SK-N-SH (cell line): Measurements from ENCODE around the gene CX3CL1. TPM values are rescaled to one million over a fixed set of nuclear protein-coding genes. Genes with fewer than 3 reads are reported as not detected.

Experiments used
- CTCF ChIA-PET: fragments of 300-600, 350-600 bp; formaldehyde crosslinking; extraction: SDS; loops from one replicate; lab custom pipeline; 2021; lab: Yijun Ruan, JAX
- POLR2A ChIA-PET: fragments of 350-600 bp; sonication (Branson Sonifier 250); formaldehyde crosslinking; extraction: SDS; loops from one replicate; lab custom pipeline; 2020; ENCODE audit warnings: antibody characterized with exemption, inconsistent platforms; lab: Yijun Ruan, JAX
- DNase-seq: peaks from one replicate; pipeline ENCODE4 v3.0.0; 2012
- H2AFZ ChIP-seq: fragments of 200-600 bp; sonication (generic); 2 replicates; pipeline ENCODE4 v1.8.1; 2016; ENCODE audit warnings: antibody characterized with exemption, mild to moderate bottlenecking, low read depth
- H3F3A ChIP-seq: fragments of 200-600 bp; sonication (generic); replicated peaks from 2 replicates; pipeline ENCODE3; 2016; ENCODE audit warnings: antibody characterized with exemption, mild to moderate bottlenecking; ENCODE audit not compliant: insufficient read depth
- H3K27ac ChIP-seq, 2 experiments: fragments of 200-500 bp in 1 of 2; fragments of 200-600 bp in 1 of 2; sonication (Bioruptor generic) in 1 of 2; sonication (generic), shearing (Covaris generic) in 1 of 2; 2 replicates each; pipeline versions ENCODE4 v1.5.1 to v1.6.1; 2014 to 2016; ENCODE audit warnings: low read depth in 2 of 2, inconsistent platforms in 1 of 2, low read length in 1 of 2, mild to moderate bottlenecking in 1 of 2, mixed read lengths in 1 of 2
- H3K27me3 ChIP-seq: fragments of 200-600 bp; sonication (generic), shearing (Covaris generic); 2 replicates; pipeline ENCODE4 v1.6.1; 2016; ENCODE audit warnings: mixed run types; ENCODE audit not compliant: insufficient read depth
- H3K36me3 ChIP-seq, 2 experiments: fragments of 200-500 bp in 1 of 2; fragments of 200-600 bp in 1 of 2; sonication (Bioruptor generic) in 1 of 2; sonication (generic) in 1 of 2; replicated peaks in 1 of 2; 2 replicates each; pipeline versions ENCODE3 to v1.5.1; 2014 to 2016; ENCODE audit warnings: low read length in 1 of 2, mild to moderate bottlenecking in 1 of 2; ENCODE audit not compliant: insufficient read depth in 2 of 2, control insufficient read depth in 1 of 2
- H3K4me1 ChIP-seq, 2 experiments: fragments of 200-500 bp in 1 of 2; fragments of 200-600 bp in 1 of 2; sonication (Bioruptor generic) in 1 of 2; sonication (generic), shearing (Covaris generic) in 1 of 2; 2 replicates each; pipeline versions ENCODE4 v1.5.1 to v1.6.1; 2014 to 2016; ENCODE audit warnings: low read depth in 1 of 2, low read length in 1 of 2, mixed run types in 1 of 2; ENCODE audit not compliant: insufficient read depth in 2 of 2, control insufficient read depth in 1 of 2
- H3K4me2 ChIP-seq: fragments of 200-600 bp; sonication (generic), shearing (Covaris generic); 2 replicates; pipeline ENCODE4 v1.6.1; 2017; ENCODE audit warnings: mixed run types
- H3K4me3 ChIP-seq, 2 experiments: fragments of 200-500 bp in 1 of 2; fragments of 200-600 bp in 1 of 2; sonication (Bioruptor generic) in 1 of 2; sonication (generic), shearing (Covaris generic) in 1 of 2; 2 replicates each; pipeline versions ENCODE4 v1.5.1 to v1.8.1; 2014 to 2016; ENCODE audit warnings: low read depth in 2 of 2, inconsistent platforms in 1 of 2, low read length in 1 of 2, mild to moderate bottlenecking in 1 of 2, mixed read lengths in 1 of 2, moderate library complexity in 1 of 2
- H3K79me2 ChIP-seq: fragments of 200-600 bp; sonication (generic); 2 replicates; pipeline ENCODE4 v1.8.1; 2017; ENCODE audit warnings: mild to moderate bottlenecking; ENCODE audit not compliant: insufficient read depth
- H3K9ac ChIP-seq: fragments of 200-600 bp; sonication (generic); 2 replicates; pipeline ENCODE4 v1.6.1; 2017; ENCODE audit warnings: mixed run types
- H3K9me2 ChIP-seq: fragments of 200-600 bp; sonication (generic); 2 replicates; pipeline ENCODE4 v1.6.1; 2017; ENCODE audit warnings: mixed run types
- H3K9me3 ChIP-seq: fragments of 200-600 bp; sonication (generic); 2 replicates; pipeline ENCODE4 v1.6.1; 2017; ENCODE audit warnings: mixed run types, mild to moderate bottlenecking, moderate library complexity
- H4K20me1 ChIP-seq: fragments of 200-600 bp; sonication (generic); 2 replicates; pipeline ENCODE4 v1.6.1; 2017; ENCODE audit warnings: mild to moderate bottlenecking, mixed run types; ENCODE audit not compliant: insufficient read depth
- CHD2 ChIP-seq: fragments of 150-350 bp; IDR thresholded peaks from 2 replicates; pipeline ENCODE4 v1.6.1; 2018; ENCODE audit warnings: low read length; ENCODE audit not compliant: partially characterized antibody
- CTCF ChIP-seq: fragments of 200-600 bp; sonication (generic); IDR thresholded peaks from 2 replicates; pipeline ENCODE4 v1.6.1; 2017; ENCODE audit warnings: antibody characterized with exemption, mild to moderate bottlenecking, moderate library complexity
- ELF1 ChIP-seq: IDR thresholded peaks from 2 replicates; pipeline ENCODE4 v1.4.0; 2012
- EP300 ChIP-seq, 2 experiments: IDR thresholded peaks; 2 replicates each; pipeline versions ENCODE4 v1.4.0 to v1.6.1; 2012; ENCODE audit warnings: borderline replicate concordance in 1 of 2, low read depth in 1 of 2, low read length in 1 of 2
- EZH2phosphoT487 ChIP-seq: fragments of 200-600 bp; sonication (generic); IDR thresholded peaks from 2 replicates; pipeline ENCODE4 v1.6.1; 2017; ENCODE audit warnings: low read depth, mixed run types, mild to moderate bottlenecking, antibody characterized with exemption, moderate library complexity, borderline replicate concordance
- FOSL2 ChIP-seq: IDR thresholded peaks from 2 replicates; pipeline ENCODE4 v1.4.0; 2012; ENCODE audit warnings: low read depth, mild to moderate bottlenecking, moderate library complexity, borderline replicate concordance
- FOXJ3 ChIP-seq: sonication (generic); formaldehyde crosslinking; IDR thresholded peaks from 2 replicates; pipeline ENCODE4 v1.5.1; 2020; ENCODE audit warnings: mild to moderate bottlenecking, missing genetic modification reagents
- GATA2 ChIP-seq: sonication (generic); formaldehyde crosslinking; IDR thresholded peaks from 2 replicates; pipeline ENCODE4 v1.5.0; 2020; ENCODE audit warnings: mild to moderate bottlenecking, missing genetic modification reagents
- JUND ChIP-seq: IDR thresholded peaks from 2 replicates; pipeline ENCODE4 v1.4.0; 2012
- MXI1 ChIP-seq: IDR thresholded peaks from 2 replicates; pipeline ENCODE4 v1.6.1; 2012; ENCODE audit warnings: mild to moderate bottlenecking, low read depth, low read length, improper control_type of control experiment
- NFIC ChIP-seq: IDR thresholded peaks from 2 replicates; pipeline ENCODE4 v1.4.0; 2012; ENCODE audit warnings: borderline replicate concordance
- RAD21 ChIP-seq: IDR thresholded peaks from 2 replicates; pipeline ENCODE4 v1.6.1; 2012; ENCODE audit warnings: mild to moderate bottlenecking, low read length
- RCOR1 ChIP-seq: fragments of 150-350 bp; IDR thresholded peaks from 2 replicates; pipeline ENCODE4 v1.6.1; 2017; ENCODE audit warnings: antibody characterized with exemption, low read length
- RFX5 ChIP-seq: IDR thresholded peaks from 2 replicates; pipeline ENCODE4 v1.6.1; 2012; ENCODE audit warnings: mild to moderate bottlenecking, improper control_type of control experiment, low read length
- TCF12 ChIP-seq: IDR thresholded peaks from 2 replicates; pipeline ENCODE4 v1.4.0; 2012
- TEAD4 ChIP-seq: IDR thresholded peaks from 2 replicates; pipeline ENCODE4 v1.4.0; 2012; ENCODE audit warnings: mild to moderate bottlenecking, borderline replicate concordance; ENCODE audit not compliant: insufficient read depth
- USF2 ChIP-seq: fragments of 150-350 bp; IDR thresholded peaks from 2 replicates; pipeline ENCODE4 v1.6.1; 2017; ENCODE audit warnings: antibody characterized with exemption, low read length, low read depth, borderline replicate concordance
- WGBS: methylation state at CpG from one replicate; pipeline ENCODE4 v1.1.6; 2017; ENCODE audit warnings: low lambda C conversion rate; 5-methylcytosine and 5-hydroxymethylcytosine counted together
- polyA plus RNA-seq, 3 experiments: library from polyadenylated mRNA; depleted of rRNA; stranded (reverse); fragments of >200 nt; gene quantifications; 2 replicates each; pipeline ENCODE4 v1.2.3, GENCODE V29; 2012
- TF ChIP-seq, protein P1 (sequence below): IDR thresholded peaks from 2 replicates; pipeline ENCODE4; 2012

Gene CX3CL1
- polyA plus RNA-seq, 1 of the 3 experiments (the other 2 are of a cell fraction) = 6.8 TPM

GRCh38 chr16:57377080-57377841 is 5.0 kb downstream of the CX3CL1 start:
- no peak overlapping the region for H3K9ac ChIP-seq
- H3K9me3 ChIP-seq = no peaks in the 10 kb centered on the region
- peak overlapping the region; percentile 82 for H2AFZ ChIP-seq
- peak overlapping the region; percentile 68 to 82 for H3K27ac ChIP-seq
- 31% methylated on average over 5 of the region's 5 CpGs for WGBS
- no peak for TF ChIP-seq ELF1
- TF ChIP-seq EP300 (IDR thresholded peaks at IDR 0.05; ENCODE audit: borderline replicate concordance in 1 of 2, low read depth in 1 of 2, low read length in 1 of 2) = peak; percentile 6 to 93; a peak in 3 of 4 replicates
- no peak for TF ChIP-seq RAD21
- TF ChIP-seq CHD2 = peak; percentile 83
- no peak for TF ChIP-seq NFIC
- TF ChIP-seq FOXJ3 (CRISPR knock-in tag) = peak; percentile 61; the same call in 1 of the 2 replicates
- peak; percentile 92 for TF ChIP-seq RCOR1
- TF ChIP-seq GATA2 (CRISPR knock-in tag) = peak; percentile 92
- peak; percentile 28; the same call in 1 of the 2 replicates for TF ChIP-seq MXI1
- TF ChIP-seq JUND = 0 out of 2 replicates have a peak, but pooled peaks have one; percentile 5
- peak; percentile 68; the same call in 1 of the 2 replicates for TF ChIP-seq TCF12
- no peaks in the 10 kb centered on the region for H3K27me3 ChIP-seq
- peaks cover 16 to 43% of the 10 kb centered on the region in 2 experiments; a peak in 3 of 4 replicates for H3K4me1 ChIP-seq
- H3K79me2 ChIP-seq = no peaks in the 10 kb centered on the region
- no peaks in the 10 kb centered on the region for H3K9me2 ChIP-seq
- H4K20me1 ChIP-seq = no peaks in the 10 kb centered on the region
- no peaks in the 10 kb centered on the region for H3K36me3 ChIP-seq
- ChIA-PET POLR2A (interaction anchor here (0.6 to 1.7 kb wide), 5 partner anchors 70 to 180 kb away, joined by 3 to 4 read pairs (median 3); partner anchors contain the start of genes CIAPIN1 and COQ9), CTCF (interaction anchor here (0.6 to 10.1 kb wide), 6 partner anchors 32 to 77 kb away, joined by 3 to 97 read pairs (median 6); no protein-coding TSS in a partner anchor)
- H3F3A ChIP-seq = peaks cover 7% of the 10 kb centered on the region
- peak; percentile 87 for DNase-seq
- peak overlapping the region; percentile 57 for H3K4me2 ChIP-seq
- H3K4me3 ChIP-seq = no peak overlapping the region

- POLR2A ChIA-PET = no interaction called here
- WGBS = 63% methylated on average over 7 of the region's 10 CpGs
- no peak overlapping the region for H3K4me2 ChIP-seq
- CTCF ChIA-PET = interaction anchor here (0.6 to 1.4 kb wide), 3 partner anchors 7 to 83 kb away, joined by 3 read pairs; partner anchors contain the start of genes CX3CL1 and POLR2C
- no peaks in the 10 kb centered on the region for H3K9me2 ChIP-seq
- no peaks in the 10 kb centered on the region for H3K27me3 ChIP-seq
- H3F3A ChIP-seq = peaks cover 7% of the 10 kb centered on the region
- peaks cover 15 to 35% of the 10 kb centered on the region in 2 experiments; a peak in 3 of 4 replicates for H3K4me1 ChIP-seq
- H4K20me1 ChIP-seq = no peaks in the 10 kb centered on the region
- no peak overlapping the region for H2AFZ ChIP-seq
- H3K4me3 ChIP-seq = no peak overlapping the region
- peak; percentile 72 for DNase-seq
- H3K36me3 ChIP-seq = no peaks in the 10 kb centered on the region
- no peak overlapping the region for H3K9ac ChIP-seq
- no peaks in the 10 kb centered on the region for H3K9me3 ChIP-seq
- peak overlapping the region in 1 of 2 experiments; percentile 50; a peak in 2 of 4 replicates for H3K27ac ChIP-seq
- no peaks in the 10 kb centered on the region for H3K79me2 ChIP-seq
- no peak for TF ChIP-seq NFIC
- TF ChIP-seq TCF12 = no peak
- TF ChIP-seq FOXJ3 (CRISPR knock-in tag) = peak; percentile 40; the same call in 1 of the 2 replicates
- TF ChIP-seq FOSL2 = no peak
- no peak for TF ChIP-seq RFX5
- TF ChIP-seq TEAD4 = no peak
- TF ChIP-seq CHD2 = peak; percentile 30
- no peak for TF ChIP-seq EZH2phosphoT487
- peak; percentile 65 for TF ChIP-seq MXI1
- no peak for TF ChIP-seq JUND
- TF ChIP-seq, protein P1, sequence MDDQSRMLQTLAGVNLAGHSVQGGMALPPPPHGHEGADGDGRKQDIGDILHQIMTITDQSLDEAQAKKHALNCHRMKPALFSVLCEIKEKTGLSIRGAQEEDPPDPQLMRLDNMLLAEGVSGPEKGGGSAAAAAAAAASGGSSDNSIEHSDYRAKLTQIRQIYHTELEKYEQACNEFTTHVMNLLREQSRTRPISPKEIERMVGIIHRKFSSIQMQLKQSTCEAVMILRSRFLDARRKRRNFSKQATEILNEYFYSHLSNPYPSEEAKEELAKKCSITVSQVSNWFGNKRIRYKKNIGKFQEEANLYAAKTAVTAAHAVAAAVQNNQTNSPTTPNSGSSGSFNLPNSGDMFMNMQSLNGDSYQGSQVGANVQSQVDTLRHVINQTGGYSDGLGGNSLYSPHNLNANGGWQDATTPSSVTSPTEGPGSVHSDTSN = no peak
- no peak for TF ChIP-seq USF2
- TF ChIP-seq CTCF = no peak
- peak in 1 of 2 experiments; percentile 49; a peak in 1 of 4 replicates for TF ChIP-seq EP300 (IDR thresholded peaks at IDR 0.05; ENCODE audit: borderline replicate concordance in 1 of 2, low read depth in 1 of 2, low read length in 1 of 2)
- TF ChIP-seq GATA2 (CRISPR knock-in tag) = peak; percentile 27; the same call in 1 of the 2 replicates
- TF ChIP-seq RCOR1 = peak; percentile 51; the same call in 1 of the 2 replicates
These were observed 7.3 kb downstream of the CX3CL1 start for GRCh38 chr16:57379579-57379978.
